WTC11 (cell line): ENCODE results near the gene C2orf76. TPM values are rescaled to one million over a fixed set of nuclear protein-coding genes. Genes with fewer than 3 reads are reported as not detected.

Source experiments
- ATAC-seq: fragments of 200-7000 bp; cut with Tn5 transposase; 2 replicates; pipeline ENCODE4 v1.10.0; 2021; ENCODE audit warnings: mild to moderate bottlenecking, moderate library complexity
- CTCF ChIA-PET: fragments of 300-600 bp; sonication (Branson Sonifier 250); formaldehyde crosslinking; loops from one replicate; lab custom pipeline; 2021; ENCODE audit warnings: antibody characterized with exemption; lab: Charles Lee
- POLR2A ChIA-PET: fragments of 350-600 bp; sonication (Branson Sonifier 250); formaldehyde crosslinking; loops from one replicate; lab custom pipeline; 2021; ENCODE audit warnings: antibody characterized with exemption; lab: Charles Lee
- DNase-seq: peaks from one replicate; pipeline ENCODE4 v3.0.0; 2021; ENCODE audit warnings: low spot score
- H3K27ac Mint-ChIP-seq: 2 replicates; pipeline ENCODE4 v1.8.0; 2021; ENCODE audit warnings: mixed read lengths
- H3K27me3 Mint-ChIP-seq: 2 replicates; pipeline ENCODE4 v1.8.0; 2021; ENCODE audit warnings: low read depth, mild to moderate bottlenecking, moderate library complexity, mixed read lengths
- H3K36me3 Mint-ChIP-seq: 2 replicates; pipeline ENCODE4 v1.8.0; 2021; ENCODE audit warnings: mixed read lengths
- H3K4me1 Mint-ChIP-seq: 2 replicates; pipeline ENCODE4 v1.8.0; 2022; ENCODE audit warnings: mixed read lengths
- H3K4me3 Mint-ChIP-seq: 2 replicates; pipeline ENCODE4 v1.8.0; 2021; ENCODE audit warnings: mild to moderate bottlenecking, moderate library complexity, mixed read lengths
- H3K9me3 Mint-ChIP-seq: 2 replicates; pipeline ENCODE4 v1.8.0; 2021; ENCODE audit warnings: mixed read lengths
- ATF1 ChIP-seq: sonication (generic); formaldehyde crosslinking; IDR thresholded peaks from 2 replicates; pipeline ENCODE4 v1.8.1; 2023; ENCODE audit warnings: mild to moderate bottlenecking, moderate library complexity, missing genetic modification reagents
- CREM ChIP-seq: sonication (generic); formaldehyde crosslinking; IDR thresholded peaks from 2 replicates; pipeline ENCODE4 v1.8.1; 2022; ENCODE audit warnings: mild to moderate bottlenecking, missing genetic modification reagents, moderate library complexity
- FOXK1 ChIP-seq: sonication (generic); formaldehyde crosslinking; IDR thresholded peaks from 2 replicates; pipeline ENCODE4 v1.8.0; 2022; ENCODE audit warnings: mild to moderate bottlenecking, moderate library complexity, missing genetic modification reagents
- GRHL2 ChIP-seq: fragments of 250-450 bp; sonication (Bioruptor Pico); IDR thresholded peaks from 2 replicates; pipeline ENCODE4 v1.8.0; 2022; ENCODE audit warnings: mild to moderate bottlenecking, moderate library complexity; ENCODE audit not compliant: insufficient replicate concordance, severe bottlenecking
- JAZF1 ChIP-seq: fragments of 250-450 bp; sonication (Bioruptor Pico); IDR thresholded peaks from 2 replicates; pipeline ENCODE4 v1.9.0; 2021; ENCODE audit warnings: moderate library complexity, mild to moderate bottlenecking, inconsistent platforms
- NR3C1 ChIP-seq: sonication (generic); formaldehyde crosslinking; conservative IDR thresholded peaks from 2 replicates; pipeline ENCODE4 v1.8.1; 2023; ENCODE audit warnings: low read depth, mild to moderate bottlenecking, missing genetic modification reagents
- PRRX2 ChIP-seq: fragments of 250-450 bp; sonication (Bioruptor Pico); IDR thresholded peaks from 2 replicates; pipeline ENCODE4 v1.8.0; 2021; ENCODE audit warnings: mild to moderate bottlenecking
- SMAD4 ChIP-seq: sonication (generic); formaldehyde crosslinking; IDR thresholded peaks from 2 replicates; pipeline ENCODE4 v1.8.0; 2022; ENCODE audit warnings: mild to moderate bottlenecking, missing genetic modification reagents
- ZBTB21 ChIP-seq: sonication (generic); formaldehyde crosslinking; IDR thresholded peaks from 2 replicates; pipeline ENCODE4 v1.8.1; 2023; ENCODE audit warnings: mild to moderate bottlenecking, missing genetic modification reagents, borderline replicate concordance
- ZNF263 ChIP-seq: sonication (generic); formaldehyde crosslinking; IDR thresholded peaks from 2 replicates; pipeline ENCODE4 v1.8.1; 2022; ENCODE audit warnings: low read depth, mild to moderate bottlenecking, moderate library complexity, missing genetic modification reagents
- total RNA-seq: library from RNA; stranded (reverse); gene quantifications from 3 replicates; pipeline ENCODE4 v1.2.3, GENCODE V29; 2021
- TF ChIP-seq, protein P1 (sequence below): sonication (generic); formaldehyde crosslinking; IDR thresholded peaks from 2 replicates; pipeline ENCODE4 v1.8.1; 2023; ENCODE audit warnings: mild to moderate bottlenecking, missing genetic modification reagents, moderate library complexity
- TF ChIP-seq, protein P2 (sequence below): sonication (generic); formaldehyde crosslinking; IDR thresholded peaks from 2 replicates; pipeline ENCODE4 v1.8.0; 2022; ENCODE audit warnings: mild to moderate bottlenecking, missing genetic modification reagents
- TF ChIP-seq, protein P3 (sequence below): fragments of 250-450 bp; sonication (Bioruptor Pico); IDR thresholded peaks from 2 replicates; pipeline ENCODE4 v1.9.0; 2021; ENCODE audit warnings: moderate library complexity, mild to moderate bottlenecking, inconsistent platforms, borderline replicate concordance
- TF ChIP-seq, protein P4 (sequence below): sonication (generic); formaldehyde crosslinking; IDR thresholded peaks from 2 replicates; pipeline ENCODE4 v1.8.1; 2022; ENCODE audit warnings: low read depth, missing genetic modification reagents, borderline replicate concordance
- TF ChIP-seq, protein P5 (sequence below): sonication (generic); formaldehyde crosslinking; IDR thresholded peaks from 2 replicates; pipeline ENCODE4 v1.8.1; 2023; ENCODE audit warnings: mild to moderate bottlenecking, missing genetic modification reagents, borderline replicate concordance
- TF ChIP-seq, protein P6 (sequence below): sonication (generic); formaldehyde crosslinking; IDR thresholded peaks from 2 replicates; pipeline ENCODE4 v1.8.1; 2023; ENCODE audit warnings: mild to moderate bottlenecking, missing genetic modification reagents, moderate library complexity
- TF ChIP-seq, protein P7 (sequence below): fragments of 250-450 bp; sonication (Bioruptor Pico); IDR thresholded peaks from 2 replicates; pipeline ENCODE4 v1.9.0; 2021; ENCODE audit warnings: mild to moderate bottlenecking, borderline replicate concordance
- TF ChIP-seq, protein P8 (sequence below): fragments of 250-450 bp; sonication (Bioruptor Pico); IDR thresholded peaks from 2 replicates; pipeline ENCODE4 v1.8.0; 2021; ENCODE audit warnings: mild to moderate bottlenecking

Gene C2orf76
- total RNA-seq, 1 experiment from 2014 or later, result 4.4 TPM

DNA sequence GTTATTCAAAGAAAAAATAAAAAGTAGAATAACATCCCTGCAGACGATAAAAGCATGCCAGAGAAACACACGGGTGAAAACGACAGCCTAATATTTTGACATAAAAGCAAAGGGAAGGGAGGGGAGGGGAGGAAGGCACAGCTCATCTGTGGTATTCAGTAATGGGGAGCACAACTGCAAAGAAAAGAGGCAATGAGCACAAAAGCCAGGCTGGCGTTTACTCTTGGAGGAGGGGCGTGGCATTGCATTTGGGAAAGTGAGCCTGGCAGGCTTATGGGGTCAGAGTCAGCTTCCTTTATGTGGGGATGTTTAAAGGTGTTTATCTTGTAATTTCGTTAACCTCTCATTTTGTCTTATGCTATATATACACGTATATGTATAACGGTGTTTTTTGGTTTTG, 89.8 kb downstream of the C2orf76 start (continued):
- TF ChIP-seq NR3C1 (no peak), PRRX2 (CRISPR knock-in tag) (no peak), SMAD4 (no peak), FOXK1 (CRISPR knock-in tag) (no peak)
- TF ChIP-seq, protein P1, sequence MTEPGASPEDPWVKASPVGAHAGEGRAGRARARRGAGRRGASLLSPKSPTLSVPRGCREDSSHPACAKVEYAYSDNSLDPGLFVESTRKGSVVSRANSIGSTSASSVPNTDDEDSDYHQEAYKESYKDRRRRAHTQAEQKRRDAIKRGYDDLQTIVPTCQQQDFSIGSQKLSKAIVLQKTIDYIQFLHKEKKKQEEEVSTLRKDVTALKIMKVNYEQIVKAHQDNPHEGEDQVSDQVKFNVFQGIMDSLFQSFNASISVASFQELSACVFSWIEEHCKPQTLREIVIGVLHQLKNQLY (CRISPR knock-in tag), result no peak

DNA sequence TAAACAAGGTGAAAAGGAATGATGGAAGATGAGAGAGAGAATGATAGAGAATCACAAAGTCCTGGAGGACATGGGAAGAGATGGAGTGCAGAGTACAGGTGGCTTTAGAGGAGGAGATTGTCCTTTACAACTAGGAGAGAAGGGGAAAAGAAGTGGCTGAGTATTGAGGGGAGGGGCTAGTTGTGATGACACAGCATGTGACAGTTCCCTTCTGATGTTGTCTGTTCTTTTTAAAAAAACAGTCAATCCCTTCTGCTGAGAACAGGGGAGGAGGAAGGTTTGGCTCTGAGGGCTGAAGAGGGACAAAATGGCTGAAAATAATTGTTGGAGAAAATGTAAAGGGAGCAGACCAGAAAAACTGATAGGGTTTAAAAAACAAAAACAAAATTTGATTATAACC, 99.0 kb downstream of the C2orf76 start:
- H3K27me3 Mint-ChIP-seq, result no peaks in the 10 kb centered on the region
- H3K4me1 Mint-ChIP-seq, result peaks cover 20% of the 10 kb centered on the region
- ChIA-PET CTCF (interaction anchor here (1.0 kb wide), 1 partner anchor 386 kb away, joined by 3 read pairs; no protein-coding TSS in a partner anchor), POLR2A (no interaction called here)
- peaks cover 4% of the 10 kb centered on the region for H3K36me3 Mint-ChIP-seq
- no peak overlapping the region for H3K4me3 Mint-ChIP-seq
- H3K27ac Mint-ChIP-seq, result peak overlapping the region; percentile 5; the same call in 1 of the 2 replicates
- ATAC-seq (no peak), DNase-seq (no peak)
- H3K9me3 Mint-ChIP-seq, result peaks cover 11% of the 10 kb centered on the region
- TF ChIP-seq, protein P2, sequence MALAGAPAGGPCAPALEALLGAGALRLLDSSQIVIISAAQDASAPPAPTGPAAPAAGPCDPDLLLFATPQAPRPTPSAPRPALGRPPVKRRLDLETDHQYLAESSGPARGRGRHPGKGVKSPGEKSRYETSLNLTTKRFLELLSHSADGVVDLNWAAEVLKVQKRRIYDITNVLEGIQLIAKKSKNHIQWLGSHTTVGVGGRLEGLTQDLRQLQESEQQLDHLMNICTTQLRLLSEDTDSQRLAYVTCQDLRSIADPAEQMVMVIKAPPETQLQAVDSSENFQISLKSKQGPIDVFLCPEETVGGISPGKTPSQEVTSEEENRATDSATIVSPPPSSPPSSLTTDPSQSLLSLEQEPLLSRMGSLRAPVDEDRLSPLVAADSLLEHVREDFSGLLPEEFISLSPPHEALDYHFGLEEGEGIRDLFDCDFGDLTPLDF, result no peak
- TF ChIP-seq ZNF263 (CRISPR knock-in tag) (no peak), GRHL2 (CRISPR knock-in tag) (no peak), ATF1 (no peak), ZBTB21 (CRISPR knock-in tag) (no peak), JAZF1 (CRISPR knock-in tag) (no peak), CREM (CRISPR knock-in tag) (no peak), SMAD4 (no peak)
- TF ChIP-seq, protein P3, sequence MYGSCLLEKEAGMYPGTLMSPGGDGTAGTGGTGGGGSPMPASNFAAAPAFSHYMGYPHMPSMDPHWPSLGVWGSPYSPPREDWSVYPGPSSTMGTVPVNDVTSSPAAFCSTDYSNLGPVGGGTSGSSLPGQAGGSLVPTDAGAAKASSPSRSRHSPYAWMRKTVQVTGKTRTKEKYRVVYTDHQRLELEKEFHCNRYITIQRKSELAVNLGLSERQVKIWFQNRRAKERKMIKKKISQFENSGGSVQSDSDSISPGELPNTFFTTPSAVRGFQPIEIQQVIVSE, result no peak
- TF ChIP-seq, protein P4, sequence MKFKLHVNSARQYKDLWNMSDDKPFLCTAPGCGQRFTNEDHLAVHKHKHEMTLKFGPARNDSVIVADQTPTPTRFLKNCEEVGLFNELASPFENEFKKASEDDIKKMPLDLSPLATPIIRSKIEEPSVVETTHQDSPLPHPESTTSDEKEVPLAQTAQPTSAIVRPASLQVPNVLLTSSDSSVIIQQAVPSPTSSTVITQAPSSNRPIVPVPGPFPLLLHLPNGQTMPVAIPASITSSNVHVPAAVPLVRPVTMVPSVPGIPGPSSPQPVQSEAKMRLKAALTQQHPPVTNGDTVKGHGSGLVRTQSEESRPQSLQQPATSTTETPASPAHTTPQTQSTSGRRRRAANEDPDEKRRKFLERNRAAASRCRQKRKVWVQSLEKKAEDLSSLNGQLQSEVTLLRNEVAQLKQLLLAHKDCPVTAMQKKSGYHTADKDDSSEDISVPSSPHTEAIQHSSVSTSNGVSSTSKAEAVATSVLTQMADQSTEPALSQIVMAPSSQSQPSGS (CRISPR knock-in tag), result no peak
- TF ChIP-seq, protein P5, sequence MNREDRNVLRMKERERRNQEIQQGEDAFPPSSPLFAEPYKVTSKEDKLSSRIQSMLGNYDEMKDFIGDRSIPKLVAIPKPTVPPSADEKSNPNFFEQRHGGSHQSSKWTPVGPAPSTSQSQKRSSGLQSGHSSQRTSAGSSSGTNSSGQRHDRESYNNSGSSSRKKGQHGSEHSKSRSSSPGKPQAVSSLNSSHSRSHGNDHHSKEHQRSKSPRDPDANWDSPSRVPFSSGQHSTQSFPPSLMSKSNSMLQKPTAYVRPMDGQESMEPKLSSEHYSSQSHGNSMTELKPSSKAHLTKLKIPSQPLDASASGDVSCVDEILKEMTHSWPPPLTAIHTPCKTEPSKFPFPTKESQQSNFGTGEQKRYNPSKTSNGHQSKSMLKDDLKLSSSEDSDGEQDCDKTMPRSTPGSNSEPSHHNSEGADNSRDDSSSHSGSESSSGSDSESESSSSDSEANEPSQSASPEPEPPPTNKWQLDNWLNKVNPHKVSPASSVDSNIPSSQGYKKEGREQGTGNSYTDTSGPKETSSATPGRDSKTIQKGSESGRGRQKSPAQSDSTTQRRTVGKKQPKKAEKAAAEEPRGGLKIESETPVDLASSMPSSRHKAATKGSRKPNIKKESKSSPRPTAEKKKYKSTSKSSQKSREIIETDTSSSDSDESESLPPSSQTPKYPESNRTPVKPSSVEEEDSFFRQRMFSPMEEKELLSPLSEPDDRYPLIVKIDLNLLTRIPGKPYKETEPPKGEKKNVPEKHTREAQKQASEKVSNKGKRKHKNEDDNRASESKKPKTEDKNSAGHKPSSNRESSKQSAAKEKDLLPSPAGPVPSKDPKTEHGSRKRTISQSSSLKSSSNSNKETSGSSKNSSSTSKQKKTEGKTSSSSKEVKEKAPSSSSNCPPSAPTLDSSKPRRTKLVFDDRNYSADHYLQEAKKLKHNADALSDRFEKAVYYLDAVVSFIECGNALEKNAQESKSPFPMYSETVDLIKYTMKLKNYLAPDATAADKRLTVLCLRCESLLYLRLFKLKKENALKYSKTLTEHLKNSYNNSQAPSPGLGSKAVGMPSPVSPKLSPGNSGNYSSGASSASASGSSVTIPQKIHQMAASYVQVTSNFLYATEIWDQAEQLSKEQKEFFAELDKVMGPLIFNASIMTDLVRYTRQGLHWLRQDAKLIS (CRISPR knock-in tag), result no peak
- TF ChIP-seq, protein P6, sequence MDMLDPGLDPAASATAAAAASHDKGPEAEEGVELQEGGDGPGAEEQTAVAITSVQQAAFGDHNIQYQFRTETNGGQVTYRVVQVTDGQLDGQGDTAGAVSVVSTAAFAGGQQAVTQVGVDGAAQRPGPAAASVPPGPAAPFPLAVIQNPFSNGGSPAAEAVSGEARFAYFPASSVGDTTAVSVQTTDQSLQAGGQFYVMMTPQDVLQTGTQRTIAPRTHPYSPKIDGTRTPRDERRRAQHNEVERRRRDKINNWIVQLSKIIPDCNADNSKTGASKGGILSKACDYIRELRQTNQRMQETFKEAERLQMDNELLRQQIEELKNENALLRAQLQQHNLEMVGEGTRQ (CRISPR knock-in tag), result no peak
- TF ChIP-seq, protein P7, sequence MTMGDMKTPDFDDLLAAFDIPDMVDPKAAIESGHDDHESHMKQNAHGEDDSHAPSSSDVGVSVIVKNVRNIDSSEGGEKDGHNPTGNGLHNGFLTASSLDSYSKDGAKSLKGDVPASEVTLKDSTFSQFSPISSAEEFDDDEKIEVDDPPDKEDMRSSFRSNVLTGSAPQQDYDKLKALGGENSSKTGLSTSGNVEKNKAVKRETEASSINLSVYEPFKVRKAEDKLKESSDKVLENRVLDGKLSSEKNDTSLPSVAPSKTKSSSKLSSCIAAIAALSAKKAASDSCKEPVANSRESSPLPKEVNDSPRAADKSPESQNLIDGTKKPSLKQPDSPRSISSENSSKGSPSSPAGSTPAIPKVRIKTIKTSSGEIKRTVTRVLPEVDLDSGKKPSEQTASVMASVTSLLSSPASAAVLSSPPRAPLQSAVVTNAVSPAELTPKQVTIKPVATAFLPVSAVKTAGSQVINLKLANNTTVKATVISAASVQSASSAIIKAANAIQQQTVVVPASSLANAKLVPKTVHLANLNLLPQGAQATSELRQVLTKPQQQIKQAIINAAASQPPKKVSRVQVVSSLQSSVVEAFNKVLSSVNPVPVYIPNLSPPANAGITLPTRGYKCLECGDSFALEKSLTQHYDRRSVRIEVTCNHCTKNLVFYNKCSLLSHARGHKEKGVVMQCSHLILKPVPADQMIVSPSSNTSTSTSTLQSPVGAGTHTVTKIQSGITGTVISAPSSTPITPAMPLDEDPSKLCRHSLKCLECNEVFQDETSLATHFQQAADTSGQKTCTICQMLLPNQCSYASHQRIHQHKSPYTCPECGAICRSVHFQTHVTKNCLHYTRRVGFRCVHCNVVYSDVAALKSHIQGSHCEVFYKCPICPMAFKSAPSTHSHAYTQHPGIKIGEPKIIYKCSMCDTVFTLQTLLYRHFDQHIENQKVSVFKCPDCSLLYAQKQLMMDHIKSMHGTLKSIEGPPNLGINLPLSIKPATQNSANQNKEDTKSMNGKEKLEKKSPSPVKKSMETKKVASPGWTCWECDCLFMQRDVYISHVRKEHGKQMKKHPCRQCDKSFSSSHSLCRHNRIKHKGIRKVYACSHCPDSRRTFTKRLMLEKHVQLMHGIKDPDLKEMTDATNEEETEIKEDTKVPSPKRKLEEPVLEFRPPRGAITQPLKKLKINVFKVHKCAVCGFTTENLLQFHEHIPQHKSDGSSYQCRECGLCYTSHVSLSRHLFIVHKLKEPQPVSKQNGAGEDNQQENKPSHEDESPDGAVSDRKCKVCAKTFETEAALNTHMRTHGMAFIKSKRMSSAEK (CRISPR knock-in tag), result no peak
- TF ChIP-seq, protein P8, sequence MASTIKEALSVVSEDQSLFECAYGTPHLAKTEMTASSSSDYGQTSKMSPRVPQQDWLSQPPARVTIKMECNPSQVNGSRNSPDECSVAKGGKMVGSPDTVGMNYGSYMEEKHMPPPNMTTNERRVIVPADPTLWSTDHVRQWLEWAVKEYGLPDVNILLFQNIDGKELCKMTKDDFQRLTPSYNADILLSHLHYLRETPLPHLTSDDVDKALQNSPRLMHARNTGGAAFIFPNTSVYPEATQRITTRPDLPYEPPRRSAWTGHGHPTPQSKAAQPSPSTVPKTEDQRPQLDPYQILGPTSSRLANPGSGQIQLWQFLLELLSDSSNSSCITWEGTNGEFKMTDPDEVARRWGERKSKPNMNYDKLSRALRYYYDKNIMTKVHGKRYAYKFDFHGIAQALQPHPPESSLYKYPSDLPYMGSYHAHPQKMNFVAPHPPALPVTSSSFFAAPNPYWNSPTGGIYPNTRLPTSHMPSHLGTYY (CRISPR knock-in tag), result no peak
